Skeletal muscle satellite cell (primary cell): ENCODE data around the gene TRMU.

ENCODE experiments used
- H3K27me3 ChIP-seq: 2 replicates; pipeline ENCODE4 v1.7.0; 2013; ENCODE audit warnings: low read length; ENCODE audit not compliant: control insufficient read depth, insufficient read depth
- H3K36me3 ChIP-seq: 2 replicates; pipeline ENCODE4 v1.7.0; 2013; ENCODE audit warnings: mild to moderate bottlenecking, control low read depth, low read length; ENCODE audit not compliant: insufficient read depth
- H3K4me1 ChIP-seq: 2 replicates; pipeline ENCODE4 v1.7.0; 2013; ENCODE audit warnings: low read length; ENCODE audit not compliant: control insufficient read depth, insufficient read depth
- H3K4me2 ChIP-seq: 2 replicates; pipeline ENCODE4 v1.7.0; 2013; ENCODE audit warnings: mild to moderate bottlenecking, low read length
- H3K4me3 ChIP-seq: 2 replicates; pipeline ENCODE4 v1.7.0; 2013; ENCODE audit warnings: low read length
- H3K9ac ChIP-seq: 2 replicates; pipeline ENCODE4 v1.7.0; 2013; ENCODE audit warnings: mild to moderate bottlenecking, low read depth, low read length, moderate library complexity
- H3K9me3 ChIP-seq: replicated peaks from 2 replicates; pipeline ENCODE4 v1.7.0; 2013; ENCODE audit warnings: mild to moderate bottlenecking, control low read depth, low read length

TRMU gene

DNA sequence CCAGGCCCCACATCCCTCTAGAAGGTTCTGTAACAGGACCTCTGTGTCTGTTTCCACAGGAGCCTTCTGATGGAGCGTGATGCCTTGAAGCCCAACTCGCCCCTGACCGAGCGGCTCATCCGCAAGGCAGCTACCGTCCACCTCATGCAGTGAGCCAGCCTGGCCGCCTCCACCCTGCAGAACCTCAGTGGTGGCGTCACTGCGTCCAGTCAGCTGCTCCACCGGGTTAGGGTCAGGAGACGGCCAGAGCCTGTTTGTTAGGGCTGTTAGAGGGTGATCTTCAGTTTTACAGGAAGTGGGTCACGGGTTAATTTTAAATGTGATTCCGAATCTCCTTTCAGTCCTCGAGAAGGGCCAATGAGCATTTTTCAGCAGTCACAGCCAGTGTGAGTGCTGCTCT is 42.8 kb upstream of the TRMU start:
- Histone ChIP-seq H3K4me2 (no peak overlapping the region), H3K27me3 (no peaks in the 10 kb centered on the region), H3K36me3 (peaks cover 23% of the 10 kb centered on the region), H3K9ac (no peak overlapping the region), H3K9me3 (no peaks in the 10 kb centered on the region), H3K4me3 (no peak overlapping the region), H3K4me1 (peaks cover 10% of the 10 kb centered on the region)

DNA sequence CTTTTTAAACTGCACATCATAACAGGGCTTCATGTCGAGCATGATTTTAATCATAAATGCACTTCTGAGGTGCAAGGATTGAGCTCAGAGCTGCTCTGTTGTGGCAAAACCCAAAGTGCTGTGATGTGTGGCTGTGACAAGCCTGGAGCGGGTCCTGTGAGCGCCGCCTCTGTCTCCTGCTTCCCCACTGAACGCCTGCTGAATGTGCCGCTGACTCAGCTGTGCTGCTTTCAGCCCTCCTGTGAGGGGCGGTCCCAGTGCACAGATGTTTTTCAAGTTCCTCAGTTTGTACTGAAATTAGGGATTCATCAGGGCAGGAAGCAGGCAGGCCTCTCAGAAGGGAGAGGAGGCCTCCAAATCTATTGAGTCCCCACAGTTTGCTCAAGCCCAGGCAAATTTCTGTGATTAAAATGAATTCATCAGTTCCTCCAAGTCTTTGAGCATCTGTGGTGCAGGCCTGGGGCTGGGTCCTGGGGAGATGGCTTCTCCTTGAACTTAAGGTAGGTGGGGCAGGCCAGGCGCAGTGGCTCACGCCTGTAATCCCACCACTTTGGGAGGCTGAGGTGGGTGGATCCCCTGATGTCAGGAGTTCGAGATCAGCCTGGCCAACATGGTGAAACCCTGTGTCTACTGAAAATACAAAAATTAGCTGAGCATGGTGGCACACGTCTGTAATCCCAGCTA is 41.8 kb upstream of the TRMU start:
- Histone ChIP-seq H3K27me3 (no peaks in the 10 kb centered on the region), H3K4me1 (peaks cover 10% of the 10 kb centered on the region), H3K9ac (no peak overlapping the region), H3K9me3 (no peaks in the 10 kb centered on the region), H3K36me3 (peaks cover 21% of the 10 kb centered on the region), H3K4me2 (no peak overlapping the region), H3K4me3 (no peak overlapping the region)

DNA sequence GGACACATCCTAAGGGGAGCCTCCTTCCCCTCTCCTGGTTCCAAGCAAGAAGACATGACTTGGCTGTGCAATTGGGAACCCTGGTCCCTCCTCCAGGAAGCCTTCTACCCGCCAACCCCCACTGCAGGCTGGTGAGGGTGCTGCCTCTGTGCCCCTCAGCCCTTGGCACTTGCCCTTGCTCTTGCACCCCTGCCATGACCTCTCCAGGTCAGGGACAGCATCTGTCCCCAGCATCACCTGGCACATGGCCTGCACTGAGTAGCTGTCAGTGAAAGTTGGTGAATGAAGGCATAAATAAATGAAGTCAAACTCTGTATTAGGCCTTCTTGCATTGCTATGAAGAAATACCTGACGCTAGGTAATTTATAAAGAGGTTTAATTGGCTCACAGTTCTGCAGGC is 40.7 kb upstream of the TRMU start:
- Histone ChIP-seq H3K9me3 (no peaks in the 10 kb centered on the region), H3K9ac (no peak overlapping the region), H3K4me3 (no peak overlapping the region), H3K4me2 (no peak overlapping the region), H3K4me1 (peaks cover 10% of the 10 kb centered on the region), H3K27me3 (no peaks in the 10 kb centered on the region), H3K36me3 (peaks cover 16% of the 10 kb centered on the region)

DNA sequence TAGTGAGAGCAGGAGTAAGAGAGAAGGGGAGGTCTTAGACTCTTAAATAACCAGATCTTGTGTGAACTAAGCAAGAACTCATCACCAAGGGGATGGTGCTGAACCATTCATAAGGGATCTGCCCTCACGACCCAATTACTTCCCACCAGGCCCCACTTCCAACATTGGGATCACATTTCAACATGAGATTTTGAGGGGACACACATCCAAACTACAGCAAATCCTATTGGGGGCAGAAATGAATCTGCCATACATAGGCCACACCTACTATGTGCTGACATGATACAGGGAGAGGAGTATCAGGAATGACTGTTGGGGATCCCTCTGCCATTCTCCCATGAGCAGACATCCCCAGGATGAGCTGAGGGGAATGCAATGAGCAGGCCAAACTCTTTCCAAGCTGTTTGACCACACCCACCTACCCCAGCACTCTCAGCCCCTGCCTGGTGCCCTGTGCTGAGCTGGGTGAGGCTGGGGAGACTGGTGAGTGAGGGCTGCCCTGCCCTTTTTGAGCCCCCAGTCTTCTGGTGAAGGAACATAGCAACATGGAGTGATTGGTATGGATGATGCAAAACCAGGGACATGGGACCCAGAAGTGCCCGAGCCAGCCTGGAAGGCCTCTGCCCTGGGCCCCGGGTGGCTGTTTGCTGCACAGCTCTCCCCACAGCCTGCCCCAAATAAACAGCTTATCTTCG is 40.1 kb upstream of the TRMU start:
- Histone ChIP-seq H3K4me2 (peak overlapping the region; percentile 99), H3K4me1 (peaks cover 10% of the 10 kb centered on the region), H3K9ac (peak overlapping the region; percentile 86), H3K36me3 (peaks cover 16% of the 10 kb centered on the region), H3K4me3 (peak overlapping the region; percentile 82), H3K27me3 (no peaks in the 10 kb centered on the region), H3K9me3 (no peaks in the 10 kb centered on the region)

DNA sequence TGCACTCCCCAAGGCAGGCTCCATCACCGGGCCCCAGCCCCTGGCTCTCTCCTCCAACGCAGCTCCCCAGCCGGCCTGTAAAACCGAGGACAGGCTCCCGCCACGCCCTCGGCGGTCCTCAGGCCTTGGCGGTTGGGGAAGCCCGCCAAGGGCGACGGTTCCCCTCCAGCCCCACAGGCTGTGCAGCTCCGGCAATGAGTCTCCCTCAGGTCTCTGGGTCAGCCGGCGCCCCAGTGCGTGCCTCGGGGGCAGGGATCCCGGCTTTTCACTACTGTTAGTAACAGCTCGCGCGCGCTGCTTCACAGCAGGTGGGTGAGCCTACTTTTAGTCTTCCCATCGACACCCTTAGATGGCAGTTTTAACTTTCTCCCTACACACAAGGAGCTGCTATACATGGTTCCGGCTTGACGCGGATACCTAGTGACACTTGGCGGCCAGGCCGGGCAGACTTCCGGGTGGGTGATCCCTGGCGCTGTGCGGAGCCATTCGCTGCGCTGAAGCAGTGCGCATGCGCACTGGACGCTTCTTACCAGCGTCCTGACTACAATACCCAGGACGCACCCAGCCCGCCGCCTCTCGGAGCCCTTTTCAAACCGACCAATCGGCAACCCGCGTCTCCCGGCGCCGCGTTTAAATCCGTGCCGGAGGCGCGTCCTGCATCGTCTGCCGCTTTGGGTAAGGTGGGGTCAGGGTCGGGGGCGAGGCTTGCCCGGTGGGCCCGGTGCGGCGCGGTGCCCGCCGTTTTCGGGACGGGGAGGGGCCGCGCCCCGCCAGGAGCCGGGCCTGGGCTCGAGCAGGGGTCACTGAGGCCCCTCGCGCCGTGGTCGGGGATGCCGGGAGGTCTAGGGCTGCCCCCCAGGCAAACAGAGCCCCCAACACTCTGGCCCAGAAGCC is 39.0 kb upstream of the TRMU start, which contains the start of gene GTSE1:
Gene GTSE1, plus strand, starts transcription at position 614 of the 894 bp plus-strand sequence. CDS start 531 bp downstream, outside the sequence.
- Histone ChIP-seq H3K4me2 (peak within 1 kb of the TSS; percentile 99), H3K9ac (peak within 1 kb of the TSS; percentile 86), H3K4me3 (peak within 1 kb of the TSS; percentile 82), H3K27me3 (no peaks in the 10 kb centered on the region), H3K4me1 (peaks cover 10% of the 10 kb centered on the region), H3K9me3 (no peaks in the 10 kb centered on the region), H3K36me3 (peaks cover 14% of the 10 kb centered on the region)

DNA sequence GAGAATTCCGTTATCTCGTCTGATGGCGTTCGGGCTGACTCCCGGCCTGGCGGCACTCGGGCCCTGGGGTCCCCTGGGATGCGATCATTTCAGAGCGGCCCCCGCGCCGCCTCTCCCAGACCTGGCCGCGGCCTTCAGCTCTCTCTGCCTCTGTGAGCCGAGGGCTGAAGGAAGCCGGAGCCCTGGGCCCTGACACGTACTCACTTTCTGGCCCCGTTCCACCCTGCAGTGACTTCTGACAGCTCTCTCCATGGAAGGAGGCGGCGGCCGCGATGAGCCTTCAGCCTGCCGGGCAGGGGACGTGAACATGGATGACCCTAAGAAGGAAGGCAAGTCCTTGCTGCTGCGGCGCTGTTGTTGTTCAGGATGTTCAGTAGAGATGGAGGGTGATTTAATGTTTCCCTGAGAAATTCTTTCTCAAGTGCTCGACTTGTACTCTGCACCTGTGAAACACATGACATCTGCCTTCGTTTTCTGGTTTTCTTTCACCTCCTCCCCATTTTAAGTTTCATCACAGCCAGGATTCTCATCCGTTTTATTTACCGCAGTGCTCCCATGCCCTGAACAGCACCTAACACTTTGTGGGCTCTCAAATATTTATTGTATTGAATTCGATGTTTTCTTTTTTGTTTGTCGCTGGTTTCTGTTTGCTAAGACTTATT is 38.2 kb upstream of the TRMU start:
- Histone ChIP-seq H3K4me1 (peaks cover 11% of the 10 kb centered on the region), H3K36me3 (peaks cover 12% of the 10 kb centered on the region), H3K4me2 (peak overlapping the region; percentile 99)

DNA sequence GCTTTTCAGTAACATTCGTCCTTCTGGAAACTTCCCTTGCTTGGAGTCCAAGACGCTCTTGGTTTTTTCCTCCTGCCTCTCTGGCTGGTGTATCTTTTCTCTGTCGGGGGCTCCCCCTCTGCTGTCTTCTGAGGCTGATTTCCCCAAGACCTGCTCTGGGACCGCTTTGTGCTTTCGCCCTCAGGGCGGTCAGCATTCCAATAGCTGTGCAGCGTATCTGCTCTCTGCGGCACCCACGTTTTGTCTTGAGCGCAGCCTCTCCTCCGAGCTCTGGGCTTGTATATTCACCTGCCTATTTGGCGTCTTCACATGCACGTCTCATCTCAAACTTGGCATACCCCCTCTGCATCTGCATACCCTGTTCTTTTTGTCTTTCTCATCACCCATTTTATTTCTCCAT is 36.4 kb upstream of the TRMU start:
- no peak overlapping the region for H3K9ac ChIP-seq
- peaks cover 24% of the 10 kb centered on the region for H3K4me1 ChIP-seq
- H3K4me3 ChIP-seq = no peak overlapping the region
- no peak overlapping the region for H3K4me2 ChIP-seq
- H3K36me3 ChIP-seq = peaks cover 4% of the 10 kb centered on the region
- H3K27me3 ChIP-seq = no peaks in the 10 kb centered on the region
- H3K9me3 ChIP-seq = no peaks in the 10 kb centered on the region

More for the DNA sequence above, 38.2 kb upstream of the TRMU start:
- Histone ChIP-seq H3K27me3 (no peaks in the 10 kb centered on the region), H3K9ac (peak overlapping the region; percentile 86), H3K4me3 (peak overlapping the region; percentile 82), H3K9me3 (no peaks in the 10 kb centered on the region)

DNA sequence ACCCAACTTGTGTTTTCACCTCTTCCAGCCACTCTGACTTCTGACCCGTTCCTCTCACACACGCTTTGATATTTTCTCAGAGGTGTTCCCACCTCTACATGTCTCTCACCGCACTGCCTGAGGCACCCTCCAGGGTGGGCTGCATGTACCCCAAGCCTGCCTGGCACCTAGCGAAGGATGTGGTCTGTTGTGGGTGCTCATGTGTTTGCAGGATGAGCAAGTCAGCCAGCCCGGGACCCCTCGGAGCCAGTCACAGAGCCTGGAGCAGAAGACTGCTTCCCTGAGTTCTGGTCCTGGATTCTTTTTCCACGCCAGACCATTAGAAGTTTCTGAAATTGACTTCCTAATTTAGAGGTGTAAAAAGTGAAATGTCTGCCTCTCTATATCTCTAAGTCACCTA is 35.0 kb upstream of the TRMU start:
- H3K9ac ChIP-seq = no peak overlapping the region
- H3K27me3 ChIP-seq = no peaks in the 10 kb centered on the region
- H3K4me3 ChIP-seq = no peak overlapping the region
- H3K9me3 ChIP-seq = no peaks in the 10 kb centered on the region
- H3K36me3 ChIP-seq = peaks cover 4% of the 10 kb centered on the region
- H3K4me2 ChIP-seq = no peak overlapping the region
- peaks cover 24% of the 10 kb centered on the region for H3K4me1 ChIP-seq

DNA sequence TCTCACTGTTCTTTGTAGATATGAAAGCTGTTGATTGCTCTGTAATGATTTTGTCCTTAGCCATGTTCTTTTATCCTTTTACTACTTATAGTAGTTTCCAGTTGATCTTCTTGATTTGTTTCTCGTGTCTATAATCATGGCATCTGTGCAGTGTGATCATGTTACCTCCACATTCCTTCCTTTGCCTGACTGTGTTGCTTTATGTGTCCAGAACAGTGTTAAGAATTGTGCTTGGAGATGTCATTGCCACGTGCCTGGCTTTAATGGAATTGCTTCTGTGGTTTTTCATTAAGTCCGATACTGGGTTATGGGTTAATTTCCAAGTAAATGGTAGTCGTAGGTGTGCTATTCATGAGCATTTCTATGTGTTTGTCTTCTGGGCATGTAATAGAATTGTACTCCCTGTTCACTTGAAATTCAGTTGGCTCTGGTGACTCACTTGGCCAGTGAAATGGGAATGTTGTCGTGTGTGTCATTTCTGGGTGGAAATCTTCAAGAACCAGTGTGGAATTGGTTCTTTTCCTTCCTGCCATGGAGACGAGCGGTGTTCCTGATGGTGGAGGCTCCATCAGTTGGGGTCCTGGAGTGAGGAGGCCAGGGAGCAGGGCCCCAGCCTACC is 32.1 kb upstream of the TRMU start:
- Histone ChIP-seq H3K9ac (no peak overlapping the region), H3K4me1 (peaks cover 14% of the 10 kb centered on the region), H3K4me3 (no peak overlapping the region), H3K9me3 (no peaks in the 10 kb centered on the region), H3K27me3 (no peaks in the 10 kb centered on the region), H3K4me2 (peak overlapping the region; percentile 10), H3K36me3 (peaks cover 9% of the 10 kb centered on the region)

DNA sequence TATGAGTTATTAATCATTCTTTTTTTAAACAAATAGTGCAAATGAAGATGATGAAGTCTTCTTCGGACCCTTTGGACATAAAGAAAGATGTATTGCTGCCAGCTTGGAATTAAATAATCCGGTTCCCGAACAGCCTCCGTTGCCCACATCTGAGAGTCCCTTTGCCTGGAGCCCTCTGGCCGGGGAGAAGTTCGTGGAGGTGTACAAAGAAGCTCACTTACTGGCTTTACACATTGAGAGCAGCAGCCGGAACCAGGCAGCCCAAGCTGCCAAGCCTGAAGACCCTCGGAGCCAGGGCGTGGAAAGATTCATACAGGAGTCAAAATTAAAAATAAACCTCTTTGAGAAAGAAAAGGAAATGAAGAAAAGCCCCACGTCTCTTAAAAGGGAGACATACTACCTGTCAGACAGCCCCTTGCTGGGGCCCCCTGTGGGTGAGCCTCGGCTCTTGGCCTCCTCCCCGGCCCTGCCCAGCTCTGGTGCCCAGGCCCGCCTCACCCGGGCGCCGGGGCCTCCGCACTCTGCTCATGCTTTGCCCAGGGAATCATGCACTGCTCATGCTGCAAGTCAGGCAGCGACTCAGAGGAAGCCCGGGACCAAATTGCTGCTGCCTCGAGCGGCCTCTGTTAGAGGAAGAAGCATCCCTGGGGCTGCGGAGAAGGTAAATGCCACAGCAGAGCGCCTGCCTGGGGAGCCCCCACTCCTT is 27.1 kb upstream of the TRMU start:
- Histone ChIP-seq H3K4me3 (no peak overlapping the region), H3K9me3 (no peaks in the 10 kb centered on the region), H3K4me1 (peaks cover 5% of the 10 kb centered on the region), H3K27me3 (no peaks in the 10 kb centered on the region), H3K9ac (no peak overlapping the region), H3K4me2 (no peak overlapping the region), H3K36me3 (peaks cover 16% of the 10 kb centered on the region)
